ENCODE data around the gene NCKAP1. TPM values are rescaled to one million over a fixed set of nuclear protein-coding genes. Genes with fewer than 3 reads are reported as not detected.

Gene NCKAP1
- total and polyA plus RNA-seq, 10 of the 15 experiments (the other 5 are each of a cell fraction or from before 2014, with no cell fraction given), result 0.11 to 1.5 (median 0.52) TPM

- H3K9me3 ChIP-seq (replicated peaks; ENCODE audit: control insufficient read depth, insufficient read depth, low read length), result no peaks in the 10 kb centered on the region
- no peak for TF ChIP-seq MEF2B (IDR thresholded peaks at IDR 0.05; ENCODE audit: partially characterized antibody, poor library complexity, severe bottlenecking)
Measured at GRCh38 chr2:183026424-183026823, 11.8 kb downstream of the NCKAP1 start.

GRCh38 chr2:183025993-183026392 lies 12.3 kb downstream of the NCKAP1 start:
- no peaks in the 10 kb centered on the region for H3K79me2 ChIP-seq (ENCODE audit: control insufficient read depth, insufficient read depth, low read length)
- no peak for ATAC-seq
- no peak overlapping the region for H3K4me3 ChIP-seq
- BruUV-seq (replicated peaks), result no TSS peak
- DNase-seq (ENCODE audit: low read depth, low spot score), result no peak
- intact Hi-C loops (cut with micrococcal nuclease; ENCODE audit: unreplicated experiment) (no loop called here), in situ Hi-C loops (cut with MboI) (no loop called here)
- no peak overlapping the region for H2AFZ ChIP-seq (ENCODE audit: control insufficient read depth, low read depth, low read length)
- SMC1A ChIA-PET (ENCODE audit: uncharacterized antibody, unreplicated experiment), result interaction anchor here (0.6 to 1.7 kb wide), 4 partner anchors 9 to 241 kb away, joined by 3 to 4 read pairs (median 3); no protein-coding TSS in a partner anchor
- no peak overlapping the region for H3K27ac ChIP-seq (ENCODE audit: control insufficient read depth, insufficient read depth)
- 32% methylated on average over 3 of the region's 3 CpGs for WGBS (ENCODE audit: insufficient coverage, insufficient replicate concordance, low lambda C conversion rate, missing lambda C conversion rate)
- H3K27me3 ChIP-seq (replicated peaks in 1 of 2; ENCODE audit: control insufficient read depth in 2 of 2, insufficient read depth in 2 of 2, low read length in 1 of 2), result no peaks in the 10 kb centered on the region; a peak in 1 of 4 replicates
- RAD21 ChIA-PET (ENCODE audit: unreplicated experiment), result no interaction called here
- no peaks in the 10 kb centered on the region for H3K36me3 ChIP-seq (ENCODE audit: control insufficient read depth in 2 of 2, insufficient read depth in 2 of 2, low read length in 1 of 2)
- FAIRE-seq, result no peak
- no peaks in the 10 kb centered on the region for H3K4me1 ChIP-seq (ENCODE audit: control insufficient read depth, insufficient read depth, low read length)
- no peaks in the 10 kb centered on the region for H4K20me1 ChIP-seq (ENCODE audit: control insufficient read depth, insufficient read depth)
- no peak overlapping the region; the same call in 1 of the 2 replicates for H3K9ac ChIP-seq (ENCODE audit: control insufficient read depth, insufficient read depth, low read length)
- POLR2A ChIA-PET, result interaction anchor here (0.6 kb wide), 1 partner anchor 617 kb away, joined by 3 read pairs; no protein-coding TSS in a partner anchor
- CTCF ChIA-PET, result interaction anchor here (1.1 to 2.2 kb wide), 3 partner anchors 13 to 223 kb away, joined by 3 to 5 read pairs (median 3); no protein-coding TSS in a partner anchor
- H3K4me2 ChIP-seq (ENCODE audit: control insufficient read depth, insufficient read depth), result no peak overlapping the region
- no peaks in the 10 kb centered on the region for H3K9me3 ChIP-seq (replicated peaks; ENCODE audit: control insufficient read depth, insufficient read depth, low read length)
- no peak for TF ChIP-seq PRDM15 (CRISPR knock-in tag; IDR thresholded peaks at IDR 0.05)
- TF ChIP-seq IKZF1 (conservative IDR thresholded peaks at IDR 0.05), result no peak
- no peak for TF ChIP-seq SMAD1 (IDR thresholded peaks at IDR 0.05; ENCODE audit: low read depth, partially characterized antibody)
- no peak for TF ChIP-seq ZSCAN29 (IDR thresholded peaks at IDR 0.05)
- TF ChIP-seq GATAD2B (conservative IDR thresholded peaks at IDR 0.05; ENCODE audit: low read depth), result no peak
- no peak for TF ChIP-seq TCF12 (IDR thresholded peaks at IDR 0.05; ENCODE audit: low read depth, low read length)
- no peak for TF ChIP-seq IRF3 (IDR thresholded peaks at IDR 0.05)
- TF ChIP-seq ZNF207 (IDR thresholded peaks at IDR 0.05; ENCODE audit: borderline replicate concordance), result no peak
- TF ChIP-seq SMARCA5 (IDR thresholded peaks at IDR 0.05), result no peak

More at GRCh38 chr2:183026424-183026823, 11.8 kb downstream of the NCKAP1 start:
- Histone ChIP-seq H3K4me1 (ENCODE audit: control insufficient read depth, insufficient read depth, low read length) (no peaks in the 10 kb centered on the region), H4K20me1 (ENCODE audit: control insufficient read depth, insufficient read depth) (no peaks in the 10 kb centered on the region), H3K4me2 (ENCODE audit: control insufficient read depth, insufficient read depth) (no peak overlapping the region), H3K4me3 (no peak overlapping the region), H2AFZ (ENCODE audit: control insufficient read depth, low read depth, low read length) (no peak overlapping the region), H3K27ac (ENCODE audit: control insufficient read depth, insufficient read depth) (no peak overlapping the region), H3K36me3 (ENCODE audit: control insufficient read depth in 2 of 2, insufficient read depth in 2 of 2, low read length in 1 of 2) (no peaks in the 10 kb centered on the region), H3K9ac (ENCODE audit: control insufficient read depth, insufficient read depth, low read length) (no peak overlapping the region), H3K79me2 (ENCODE audit: control insufficient read depth, insufficient read depth, low read length) (no peaks in the 10 kb centered on the region), H3K27me3 (replicated peaks in 1 of 2; ENCODE audit: control insufficient read depth in 2 of 2, insufficient read depth in 2 of 2, low read length in 1 of 2) (no peaks in the 10 kb centered on the region; a peak in 1 of 4 replicates)
- in situ Hi-C loops (cut with MboI), result no loop called here
- no TSS peak for BruUV-seq (replicated peaks)
- RAD21 ChIA-PET (ENCODE audit: unreplicated experiment), result no interaction called here
- CTCF ChIA-PET, result interaction anchor here (1.1 to 2.2 kb wide), 3 partner anchors 13 to 222 kb away, joined by 3 to 5 read pairs (median 3); no protein-coding TSS in a partner anchor
- intact Hi-C loops (cut with micrococcal nuclease; ENCODE audit: unreplicated experiment), result no loop called here
- POLR2A ChIA-PET, result interaction anchor here (0.6 kb wide), 1 partner anchor 618 kb away, joined by 3 read pairs; no protein-coding TSS in a partner anchor
- DNase-seq (ENCODE audit: low read depth, low spot score), result no peak
- ATAC-seq, result no peak
- FAIRE-seq, result no peak
- WGBS (ENCODE audit: insufficient coverage, insufficient replicate concordance, low lambda C conversion rate, missing lambda C conversion rate), result 3% methylated on average over 2 of the region's 2 CpGs
- SMC1A ChIA-PET (ENCODE audit: uncharacterized antibody, unreplicated experiment), result interaction anchor here (0.6 to 1.7 kb wide), 3 partner anchors 9 to 242 kb away, joined by 3 to 4 read pairs (median 3); no protein-coding TSS in a partner anchor
